Heart left ventricle (tissue), 13 donors: Measurements from ENCODE around the gene WDR86.

Experiments
- POLR2A ChIP-seq, 2 donors: fragments of 450-650 bp; IDR thresholded peaks; one replicate each; pipeline ENCODE4 v1.6.1; 2017; ENCODE audit warnings: antibody characterized with exemption in 2 of 2, mild to moderate bottlenecking in 2 of 2, moderate library complexity in 2 of 2
- TF ChIP-seq, protein P1 (sequence below), 12 donors: fragments of 200-600 bp; sonication (generic) in 4 of 12; IDR thresholded peaks; one replicate each; pipeline versions ENCODE4 v1.5.0 to v1.8.0; 2018 to 2022; ENCODE audit warnings: antibody characterized with exemption in 12 of 12, mild to moderate bottlenecking in 5 of 12
- donor health status: ischemic (EF 13 %, LVEDD 7.1; RV severe dilation, severe dysfunction).
- donor health status: DM: no; HTN: yes; CAD: no.
- donor health status: DM: no; HTN: no; CAD: no.
- donor health status: ischemic (EF 25% LVEDD 6.9; RV normal size, moderate dysfunction).
- donor health status: ischemic (EF 25% LVEDD 5.7; RV mildly dilated, moderate dysfunction).
- donor health status: ischemic (EF 35%, LVEDD 5.7; RV mildly dilated, moderate dysfunction).
- donor health status: nonischemic (EF 11% LVEDD 7.7; RV severe dilation, severe dysfunction).
- donor health status: DM: yes; HTN: yes; CAD: no.
- donor health status: PGD.
- donor health status: ischemic (EF 29% LVEDD 5.4; RV normal size, mild dysfunction).
- donor health status: nonischemic (EF 23%, LVEDD 6.1; RV moderate dilation, normal function).

DNA sequence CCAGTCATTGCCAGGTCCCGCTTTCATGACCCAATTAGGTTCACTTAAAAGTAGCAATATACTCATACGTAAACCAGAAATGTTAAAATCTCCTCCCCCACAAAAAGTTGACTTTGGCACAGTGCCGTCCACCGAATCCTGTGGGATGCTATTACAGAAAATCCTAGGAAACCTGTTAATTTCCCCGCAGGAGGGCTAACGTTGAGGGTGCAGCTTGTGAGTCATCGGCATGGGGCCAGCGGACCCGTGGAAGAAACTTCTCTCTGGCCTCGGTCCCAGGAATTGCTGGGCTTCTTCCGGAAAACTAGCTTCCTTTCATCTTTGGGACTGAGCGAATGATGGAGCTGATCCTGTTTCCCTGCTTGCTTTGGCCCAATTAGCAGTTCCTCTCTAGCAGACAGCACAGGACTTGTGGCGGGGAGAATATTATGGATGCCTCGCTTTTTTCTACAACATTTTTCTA lies 16.6 kb upstream of the WDR86 start:
- TF ChIP-seq, protein P1, sequence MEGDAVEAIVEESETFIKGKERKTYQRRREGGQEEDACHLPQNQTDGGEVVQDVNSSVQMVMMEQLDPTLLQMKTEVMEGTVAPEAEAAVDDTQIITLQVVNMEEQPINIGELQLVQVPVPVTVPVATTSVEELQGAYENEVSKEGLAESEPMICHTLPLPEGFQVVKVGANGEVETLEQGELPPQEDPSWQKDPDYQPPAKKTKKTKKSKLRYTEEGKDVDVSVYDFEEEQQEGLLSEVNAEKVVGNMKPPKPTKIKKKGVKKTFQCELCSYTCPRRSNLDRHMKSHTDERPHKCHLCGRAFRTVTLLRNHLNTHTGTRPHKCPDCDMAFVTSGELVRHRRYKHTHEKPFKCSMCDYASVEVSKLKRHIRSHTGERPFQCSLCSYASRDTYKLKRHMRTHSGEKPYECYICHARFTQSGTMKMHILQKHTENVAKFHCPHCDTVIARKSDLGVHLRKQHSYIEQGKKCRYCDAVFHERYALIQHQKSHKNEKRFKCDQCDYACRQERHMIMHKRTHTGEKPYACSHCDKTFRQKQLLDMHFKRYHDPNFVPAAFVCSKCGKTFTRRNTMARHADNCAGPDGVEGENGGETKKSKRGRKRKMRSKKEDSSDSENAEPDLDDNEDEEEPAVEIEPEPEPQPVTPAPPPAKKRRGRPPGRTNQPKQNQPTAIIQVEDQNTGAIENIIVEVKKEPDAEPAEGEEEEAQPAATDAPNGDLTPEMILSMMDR (IDR thresholded peaks at IDR 0.05) = no peak
- TF ChIP-seq POLR2A (IDR thresholded peaks at IDR 0.05) = no peak
